Spleen (tissue), 11 donors: ENCODE data around the gene PDE4B. TPM values are rescaled to one million over a fixed set of nuclear protein-coding genes. Genes with fewer than 3 reads are reported as not detected.

ENCODE experiments used
- DNase-seq: peaks from one replicate; pipeline ENCODE4 v3.0.0-alpha.2; 2020
- H3K27ac ChIP-seq, 8 donors: fragments of 200-600 bp; sonication (generic) in 7 of 8; 1 replicate in 4 of 8; 2 replicates in 4 of 8; pipeline versions ENCODE4 v1.5.0 to v1.8.0; 2016 to 2021; ENCODE audit warnings: inconsistent platforms in 4 of 8, mild to moderate bottlenecking in 4 of 8, moderate library complexity in 1 of 8
- H3K27me3 ChIP-seq, 7 donors: fragments of 200-600 bp; sonication (generic) in 6 of 7; replicated peaks in 1 of 7; 1 replicate in 4 of 7; 2 replicates in 3 of 7; pipeline versions ENCODE4 v1.5.0 to v1.8.0; 2016 to 2021; ENCODE audit warnings: inconsistent platforms in 3 of 7, mild to moderate bottlenecking in 1 of 7
- H3K36me3 ChIP-seq, 6 donors: fragments of 200-600 bp; sonication (generic) in 5 of 6; 1 replicate in 4 of 6; 2 replicates in 2 of 6; pipeline versions ENCODE4 v1.5.0 to v1.8.0; 2016 to 2021; ENCODE audit warnings: inconsistent platforms in 2 of 6
- H3K4me1 ChIP-seq, 6 donors: fragments of 200-600 bp; sonication (generic) in 5 of 6; 1 replicate in 3 of 6; 2 replicates in 3 of 6; pipeline versions ENCODE4 v1.5.0 to v1.8.0; 2016 to 2021; ENCODE audit warnings: inconsistent platforms in 3 of 6
- H3K4me3 ChIP-seq, 8 donors: fragments of 200-600 bp; sonication (generic) in 7 of 8; 1 replicate in 4 of 8; 2 replicates in 4 of 8; pipeline versions ENCODE4 v1.5.0 to v1.8.0; 2016 to 2021; ENCODE audit warnings: inconsistent platforms in 4 of 8, mild to moderate bottlenecking in 4 of 8, moderate library complexity in 2 of 8
- H3K9me3 ChIP-seq, 8 donors: fragments of 200-600 bp; sonication (generic) in 7 of 8; 1 replicate in 4 of 8; 2 replicates in 4 of 8; pipeline versions ENCODE4 v1.5.0 to v1.8.0; 2016 to 2021; ENCODE audit warnings: inconsistent platforms in 4 of 8
- CTCF ChIP-seq, 11 experiments: fragments of 200-600 bp in 7 of 11; fragments of 450-650 bp in 4 of 11; sonication (generic) in 4 of 11; IDR thresholded peaks in 8 of 11; conservative IDR thresholded peaks in 3 of 11; 1 replicate in 7 of 11; 2 replicates in 4 of 11; pipeline versions ENCODE4 v1.4.0 to v1.8.0; 2016 to 2021; ENCODE audit warnings: antibody characterized with exemption in 11 of 11, inconsistent platforms in 4 of 11, mild to moderate bottlenecking in 1 of 11
- POLR2A ChIP-seq, 3 donors: fragments of 450-650 bp; IDR thresholded peaks; one replicate each; pipeline ENCODE4 v1.5.1; 2017; ENCODE audit warnings: antibody characterized with exemption in 3 of 3, mild to moderate bottlenecking in 1 of 3
- POLR2AphosphoS5 ChIP-seq, 3 donors: sonication (generic); formaldehyde crosslinking; IDR thresholded peaks; one replicate each; pipeline ENCODE4 v1.5.1; 2017; ENCODE audit warnings: antibody characterized with exemption in 3 of 3
- WGBS, 5 donors: extraction: QIAGEN DNeasy Blood & Tissue Kit in 3 of 5; methylation state at CpG; one replicate each; pipeline versions ENCODE4 v1.1.5 to v1.1.7; 2013 to 2018; 5-methylcytosine and 5-hydroxymethylcytosine counted together
- intact Hi-C: fragments of 100-400 bp; cut with DNase I; formaldehyde crosslinking; loops from one replicate; pipeline ENCODE4 v1.15.0; 2023; ENCODE audit warnings: low total_unique reads
- polyA plus RNA-seq, 3 donors: library from polyadenylated mRNA; stranded (reverse); fragments of 200-250 nt; gene quantifications; one replicate each; pipeline ENCODE4 v1.2.1, GENCODE V29; 2013
- total RNA-seq, 7 donors: library from RNA; depleted of rRNA in 3 of 7; stranded (reverse); fragments of >200 nt in 3 of 7; fragmentation: NEBNext Ultra II Directional in 4 of 7; extraction: Animal tissue kit (Norgen Biotek cat#: 25700) in 4 of 7; gene quantifications; one replicate each; pipeline versions ENCODE4 v1.1.0 to v1.2.1, GENCODE V29; 2016 to 2021
- donor health status: healthy with polysubstance abuse.
- donor health status: DM: no; HTN: no; CAD: no; lungs with moderate emphysema.
- donor health status: DM: no; HTN: no; CAD: no.
- donor health status: Bipolar disorder and iron deficiency.
- donor health status: healthy.
- donor health status: DM: no; HTN: no; CAD: no.
- donor health status: DM: yes; HTN: yes; CAD: no.

PDE4B gene
- total and polyA plus RNA-seq, 10 donors: 12.6 to 88.2 (median 51.9) TPM

- Histone ChIP-seq H3K27me3 (no peaks in the 10 kb centered on the region), H3K36me3 (no peaks in the 10 kb centered on the region), H3K27ac (no peak overlapping the region), H3K4me3 (no peak overlapping the region), H3K4me1 (no peaks in the 10 kb centered on the region), H3K9me3 (no peaks in the 10 kb centered on the region)
- WGBS, 5 donors: 68 to 76% (median 73%) methylated on average over 3 of the region's 3 CpGs
- intact Hi-C loops: no loop called here
- TF ChIP-seq POLR2A (IDR thresholded peaks at IDR 0.05): no peak
- no peak for TF ChIP-seq POLR2AphosphoS5 (IDR thresholded peaks at IDR 0.05)
- TF ChIP-seq CTCF (IDR thresholded peaks at IDR 0.05 in 8 of 11, conservative IDR thresholded peaks at IDR 0.05 in 3 of 11): no peak
- DNase-seq: no peak
Measured at GRCh38 chr1:66083003-66083402, 290.3 kb downstream of the PDE4B start.

- H3K9me3 ChIP-seq: no peaks in the 10 kb centered on the region
- TF ChIP-seq POLR2A (IDR thresholded peaks at IDR 0.05): no peak
- TF ChIP-seq POLR2AphosphoS5 (IDR thresholded peaks at IDR 0.05): no peak
- TF ChIP-seq CTCF (IDR thresholded peaks at IDR 0.05 in 8 of 11, conservative IDR thresholded peaks at IDR 0.05 in 3 of 11): no peak
Measured at GRCh38 chr1:66084442-66084841, 291.7 kb downstream of the PDE4B start.

GRCh38 chr1:66085600-66085999, 292.9 kb downstream of the PDE4B start:
- Histone ChIP-seq H3K27ac (no peak overlapping the region), H3K4me3 (no peak overlapping the region), H3K36me3 (no peaks in the 10 kb centered on the region), H3K9me3 (no peaks in the 10 kb centered on the region), H3K27me3 (no peaks in the 10 kb centered on the region), H3K4me1 (no peaks in the 10 kb centered on the region)
- intact Hi-C loops: no loop called here
- TF ChIP-seq POLR2A (IDR thresholded peaks at IDR 0.05) (no peak), POLR2AphosphoS5 (IDR thresholded peaks at IDR 0.05) (no peak)
- no peak for DNase-seq
- WGBS, 5 donors: 65 to 81% (median 69%) methylated on average over 4 of the region's 4 CpGs

More at GRCh38 chr1:66084442-66084841, 291.7 kb downstream of the PDE4B start:
- Histone ChIP-seq H3K36me3 (no peaks in the 10 kb centered on the region), H3K27ac (no peak overlapping the region), H3K4me3 (no peak overlapping the region), H3K27me3 (no peaks in the 10 kb centered on the region), H3K4me1 (no peaks in the 10 kb centered on the region)
- no peak for DNase-seq
- intact Hi-C loops: no loop called here

GRCh38 chr1:66088787-66089186, 296.1 kb downstream of the PDE4B start:
- Histone ChIP-seq H3K9me3 (no peaks in the 10 kb centered on the region), H3K4me3 (no peak overlapping the region), H3K27me3 (no peaks in the 10 kb centered on the region), H3K4me1 (no peaks in the 10 kb centered on the region), H3K27ac (no peak overlapping the region), H3K36me3 (no peaks in the 10 kb centered on the region)
- 71 to 90% (median 76%) methylated on average over 3 of the region's 3 CpGs for WGBS, 5 donors
- DNase-seq: no peak
- intact Hi-C loops: no loop called here
- TF ChIP-seq POLR2AphosphoS5 (IDR thresholded peaks at IDR 0.05) (no peak), CTCF (IDR thresholded peaks at IDR 0.05 in 8 of 11, conservative IDR thresholded peaks at IDR 0.05 in 3 of 11) (no peak), POLR2A (IDR thresholded peaks at IDR 0.05) (no peak)

- WGBS, 5 donors: 41 to 57% (median 47%) methylated on average over 7 of the region's 7 CpGs
- Histone ChIP-seq H3K9me3 (no peaks in the 10 kb centered on the region), H3K4me1 (no peaks in the 10 kb centered on the region), H3K36me3 (no peaks in the 10 kb centered on the region), H3K27me3 (no peaks in the 10 kb centered on the region), H3K4me3 (no peak overlapping the region), H3K27ac (no peak overlapping the region)
- no peak for DNase-seq
- no peak for TF ChIP-seq POLR2AphosphoS5 (IDR thresholded peaks at IDR 0.05)
- intact Hi-C loops: no loop called here
Measured at GRCh38 chr1:66090859-66091457, 298.3 kb downstream of the PDE4B start.
